ENCODE data around the gene LPIN1.
"Not testable (repeated sequence)": the region's sequence is repeated elsewhere in the genome, so short reads cannot be mapped to it uniquely, and the experiment has no call there.

The LPIN1 gene

GRCh38 chr2:11842336-11842735 lies 95.9 kb downstream of the LPIN1 start:
- Histone ChIP-seq H3K79me2 (ENCODE audit: insufficient read depth, low read depth) (no peaks in the 10 kb centered on the region), H4K20me1 (ENCODE audit: insufficient read depth) (no peaks in the 10 kb centered on the region), H3K36me3 (ENCODE audit: insufficient read depth) (no peaks in the 10 kb centered on the region), H3K4me3 (IDR thresholded peaks at IDR 0.05; ENCODE audit: insufficient read depth, low read depth, low read length) (no peak overlapping the region), H3K4me2 (no peak overlapping the region), H3K4me1 (ENCODE audit: low read depth, poor library complexity, severe bottlenecking) (no peaks in the 10 kb centered on the region), H3K27me3 (ENCODE audit: insufficient read depth, low read depth) (no peaks in the 10 kb centered on the region), H3K27ac (no peak overlapping the region), H3K9ac (no peak overlapping the region), H2AFZ (ENCODE audit: low read depth) (no peak overlapping the region)
- TF ChIP-seq, protein P1, sequence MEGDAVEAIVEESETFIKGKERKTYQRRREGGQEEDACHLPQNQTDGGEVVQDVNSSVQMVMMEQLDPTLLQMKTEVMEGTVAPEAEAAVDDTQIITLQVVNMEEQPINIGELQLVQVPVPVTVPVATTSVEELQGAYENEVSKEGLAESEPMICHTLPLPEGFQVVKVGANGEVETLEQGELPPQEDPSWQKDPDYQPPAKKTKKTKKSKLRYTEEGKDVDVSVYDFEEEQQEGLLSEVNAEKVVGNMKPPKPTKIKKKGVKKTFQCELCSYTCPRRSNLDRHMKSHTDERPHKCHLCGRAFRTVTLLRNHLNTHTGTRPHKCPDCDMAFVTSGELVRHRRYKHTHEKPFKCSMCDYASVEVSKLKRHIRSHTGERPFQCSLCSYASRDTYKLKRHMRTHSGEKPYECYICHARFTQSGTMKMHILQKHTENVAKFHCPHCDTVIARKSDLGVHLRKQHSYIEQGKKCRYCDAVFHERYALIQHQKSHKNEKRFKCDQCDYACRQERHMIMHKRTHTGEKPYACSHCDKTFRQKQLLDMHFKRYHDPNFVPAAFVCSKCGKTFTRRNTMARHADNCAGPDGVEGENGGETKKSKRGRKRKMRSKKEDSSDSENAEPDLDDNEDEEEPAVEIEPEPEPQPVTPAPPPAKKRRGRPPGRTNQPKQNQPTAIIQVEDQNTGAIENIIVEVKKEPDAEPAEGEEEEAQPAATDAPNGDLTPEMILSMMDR (conservative IDR thresholded peaks at IDR 0.05; ENCODE audit: low read depth, low read length), result no peak

- not testable (repeated sequence) for H3K27ac ChIP-seq; H3K4me3 ChIP-seq (IDR thresholded peaks at IDR 0.05; ENCODE audit: insufficient read depth, low read depth, low read length); H3K27me3 ChIP-seq (ENCODE audit: insufficient read depth, low read depth); H3K4me2 ChIP-seq; H3K36me3 ChIP-seq (ENCODE audit: insufficient read depth); H3K4me1 ChIP-seq (ENCODE audit: low read depth, poor library complexity, severe bottlenecking); H2AFZ ChIP-seq (ENCODE audit: low read depth); H3K79me2 ChIP-seq (ENCODE audit: insufficient read depth, low read depth); H4K20me1 ChIP-seq (ENCODE audit: insufficient read depth); H3K9ac ChIP-seq
Observed at GRCh38 chr2:11844798-11845197, 98.4 kb downstream of the LPIN1 start.

- H3K36me3 ChIP-seq (ENCODE audit: insufficient read depth); H4K20me1 ChIP-seq (ENCODE audit: insufficient read depth); H3K27ac ChIP-seq; H2AFZ ChIP-seq (ENCODE audit: low read depth); H3K79me2 ChIP-seq (ENCODE audit: insufficient read depth, low read depth); H3K4me3 ChIP-seq (IDR thresholded peaks at IDR 0.05; ENCODE audit: insufficient read depth, low read depth, low read length); H3K9ac ChIP-seq; H3K27me3 ChIP-seq (ENCODE audit: insufficient read depth, low read depth); H3K4me1 ChIP-seq (ENCODE audit: low read depth, poor library complexity, severe bottlenecking); H3K4me2 ChIP-seq: not testable (repeated sequence)
Observed at GRCh38 chr2:11847935-11848334, 101.5 kb downstream of the LPIN1 start.

- no peaks in the 10 kb centered on the region for H3K36me3 ChIP-seq (ENCODE audit: insufficient read depth)
- no peaks in the 10 kb centered on the region for H3K27me3 ChIP-seq (ENCODE audit: insufficient read depth, low read depth)
- H3K27ac ChIP-seq, result no peak overlapping the region
- no peaks in the 10 kb centered on the region for H3K79me2 ChIP-seq (ENCODE audit: insufficient read depth, low read depth)
- no peaks in the 10 kb centered on the region for H3K4me1 ChIP-seq (ENCODE audit: low read depth, poor library complexity, severe bottlenecking)
- H3K4me2 ChIP-seq, result no peak overlapping the region
- H3K9ac ChIP-seq, result no peak overlapping the region
- TF ChIP-seq, protein P1 (conservative IDR thresholded peaks at IDR 0.05; ENCODE audit: low read depth, low read length), result no peak
- no peak overlapping the region for H3K4me3 ChIP-seq (IDR thresholded peaks at IDR 0.05; ENCODE audit: insufficient read depth, low read depth, low read length)
- no peaks in the 10 kb centered on the region for H4K20me1 ChIP-seq (ENCODE audit: insufficient read depth)
- no peak overlapping the region for H2AFZ ChIP-seq (ENCODE audit: low read depth)
Observed at GRCh38 chr2:11850082-11850481, 103.7 kb downstream of the LPIN1 start.

DNA sequence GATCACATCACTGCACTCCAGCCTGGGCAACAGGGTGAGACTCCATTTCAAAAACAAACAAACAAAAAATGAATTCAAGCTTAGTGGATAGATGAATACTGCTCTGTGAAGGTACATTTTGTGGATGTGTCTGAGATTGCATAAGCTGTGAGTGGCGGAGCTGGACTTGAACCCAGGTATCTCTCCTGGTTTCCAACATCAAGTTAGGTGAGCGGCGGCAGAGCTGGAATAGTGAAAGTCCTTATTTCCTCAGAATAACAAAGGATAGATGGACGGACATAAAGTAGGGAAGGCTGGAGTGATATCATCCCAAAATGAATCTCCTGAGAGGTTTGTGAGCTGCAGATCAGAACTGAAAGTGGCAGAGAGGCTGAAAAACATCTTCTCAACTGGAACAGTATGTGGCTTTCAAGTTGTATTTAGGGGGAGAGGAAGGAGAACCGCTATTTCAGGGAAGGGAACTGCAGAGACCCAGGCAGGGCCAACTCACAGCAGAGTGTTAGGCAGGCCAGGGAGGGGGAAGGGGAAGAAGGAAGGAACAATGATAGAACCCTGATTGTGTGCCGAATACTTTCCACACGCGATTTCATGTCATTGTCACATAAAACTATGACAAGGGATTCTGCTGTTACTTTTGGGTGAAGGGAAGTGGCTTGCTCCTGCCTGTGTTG lies 106.2 kb downstream of the LPIN1 start:
- H3K4me2 ChIP-seq, result no peak overlapping the region
- no peaks in the 10 kb centered on the region for H3K36me3 ChIP-seq (ENCODE audit: insufficient read depth)
- H3K27ac ChIP-seq, result no peak overlapping the region
- H4K20me1 ChIP-seq (ENCODE audit: insufficient read depth), result no peaks in the 10 kb centered on the region
- TF ChIP-seq, protein P1 (conservative IDR thresholded peaks at IDR 0.05; ENCODE audit: low read depth, low read length), result no peak
- H3K4me1 ChIP-seq (ENCODE audit: low read depth, poor library complexity, severe bottlenecking), result no peaks in the 10 kb centered on the region
- H3K27me3 ChIP-seq (ENCODE audit: insufficient read depth, low read depth), result no peaks in the 10 kb centered on the region
- no peak overlapping the region for H2AFZ ChIP-seq (ENCODE audit: low read depth)
- H3K4me3 ChIP-seq (IDR thresholded peaks at IDR 0.05; ENCODE audit: insufficient read depth, low read depth, low read length), result no peak overlapping the region
- H3K79me2 ChIP-seq (ENCODE audit: insufficient read depth, low read depth), result no peaks in the 10 kb centered on the region
- no peak overlapping the region for H3K9ac ChIP-seq
